Measurements from ENCODE around the gene NALCN.

DNA sequence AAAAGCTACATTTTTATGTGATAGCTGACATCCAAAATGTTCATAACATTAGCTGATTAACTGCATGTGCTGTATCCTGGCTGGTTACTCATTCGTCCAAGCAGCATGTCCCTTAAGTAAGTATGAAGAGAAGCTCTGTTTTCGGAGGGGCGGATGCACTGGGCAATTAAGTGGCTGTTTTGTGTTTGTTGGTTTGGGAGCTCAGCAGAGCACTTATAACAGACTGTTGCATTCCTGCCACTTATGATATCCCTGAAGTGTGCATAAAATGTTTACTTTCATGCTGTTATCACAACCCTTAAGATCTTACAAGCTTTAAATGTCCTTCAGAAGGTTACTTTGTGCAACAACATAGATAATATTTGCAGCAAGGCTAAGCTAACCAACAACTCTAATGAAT, 264.1 kb downstream of the NALCN start:
- TF ChIP-seq, protein P1, sequence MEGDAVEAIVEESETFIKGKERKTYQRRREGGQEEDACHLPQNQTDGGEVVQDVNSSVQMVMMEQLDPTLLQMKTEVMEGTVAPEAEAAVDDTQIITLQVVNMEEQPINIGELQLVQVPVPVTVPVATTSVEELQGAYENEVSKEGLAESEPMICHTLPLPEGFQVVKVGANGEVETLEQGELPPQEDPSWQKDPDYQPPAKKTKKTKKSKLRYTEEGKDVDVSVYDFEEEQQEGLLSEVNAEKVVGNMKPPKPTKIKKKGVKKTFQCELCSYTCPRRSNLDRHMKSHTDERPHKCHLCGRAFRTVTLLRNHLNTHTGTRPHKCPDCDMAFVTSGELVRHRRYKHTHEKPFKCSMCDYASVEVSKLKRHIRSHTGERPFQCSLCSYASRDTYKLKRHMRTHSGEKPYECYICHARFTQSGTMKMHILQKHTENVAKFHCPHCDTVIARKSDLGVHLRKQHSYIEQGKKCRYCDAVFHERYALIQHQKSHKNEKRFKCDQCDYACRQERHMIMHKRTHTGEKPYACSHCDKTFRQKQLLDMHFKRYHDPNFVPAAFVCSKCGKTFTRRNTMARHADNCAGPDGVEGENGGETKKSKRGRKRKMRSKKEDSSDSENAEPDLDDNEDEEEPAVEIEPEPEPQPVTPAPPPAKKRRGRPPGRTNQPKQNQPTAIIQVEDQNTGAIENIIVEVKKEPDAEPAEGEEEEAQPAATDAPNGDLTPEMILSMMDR (tag by site-specific recombination; IDR thresholded peaks at IDR 0.05), result no peak
- TF ChIP-seq, protein P2, sequence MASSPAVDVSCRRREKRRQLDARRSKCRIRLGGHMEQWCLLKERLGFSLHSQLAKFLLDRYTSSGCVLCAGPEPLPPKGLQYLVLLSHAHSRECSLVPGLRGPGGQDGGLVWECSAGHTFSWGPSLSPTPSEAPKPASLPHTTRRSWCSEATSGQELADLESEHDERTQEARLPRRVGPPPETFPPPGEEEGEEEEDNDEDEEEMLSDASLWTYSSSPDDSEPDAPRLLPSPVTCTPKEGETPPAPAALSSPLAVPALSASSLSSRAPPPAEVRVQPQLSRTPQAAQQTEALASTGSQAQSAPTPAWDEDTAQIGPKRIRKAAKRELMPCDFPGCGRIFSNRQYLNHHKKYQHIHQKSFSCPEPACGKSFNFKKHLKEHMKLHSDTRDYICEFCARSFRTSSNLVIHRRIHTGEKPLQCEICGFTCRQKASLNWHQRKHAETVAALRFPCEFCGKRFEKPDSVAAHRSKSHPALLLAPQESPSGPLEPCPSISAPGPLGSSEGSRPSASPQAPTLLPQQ (tag by site-specific recombination; IDR thresholded peaks at IDR 0.05), result no peak
- TF ChIP-seq KLF16 (tag by site-specific recombination; IDR thresholded peaks at IDR 0.05) (no peak), TRIM28 (IDR thresholded peaks at IDR 0.05; ENCODE audit: borderline replicate concordance, low read length) (no peak), ZNF521 (tag by site-specific recombination; IDR thresholded peaks at IDR 0.05) (no peak)
- TF ChIP-seq, protein P3, sequence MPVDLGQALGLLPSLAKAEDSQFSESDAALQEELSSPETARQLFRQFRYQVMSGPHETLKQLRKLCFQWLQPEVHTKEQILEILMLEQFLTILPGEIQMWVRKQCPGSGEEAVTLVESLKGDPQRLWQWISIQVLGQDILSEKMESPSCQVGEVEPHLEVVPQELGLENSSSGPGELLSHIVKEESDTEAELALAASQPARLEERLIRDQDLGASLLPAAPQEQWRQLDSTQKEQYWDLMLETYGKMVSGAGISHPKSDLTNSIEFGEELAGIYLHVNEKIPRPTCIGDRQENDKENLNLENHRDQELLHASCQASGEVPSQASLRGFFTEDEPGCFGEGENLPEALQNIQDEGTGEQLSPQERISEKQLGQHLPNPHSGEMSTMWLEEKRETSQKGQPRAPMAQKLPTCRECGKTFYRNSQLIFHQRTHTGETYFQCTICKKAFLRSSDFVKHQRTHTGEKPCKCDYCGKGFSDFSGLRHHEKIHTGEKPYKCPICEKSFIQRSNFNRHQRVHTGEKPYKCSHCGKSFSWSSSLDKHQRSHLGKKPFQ (tag by site-specific recombination; IDR thresholded peaks at IDR 0.05), result no peak

Measured in HEK293 (cell line).